Measurements from ENCODE around the gene TNRC18.
"Not testable (repeated sequence)": the region's sequence is repeated elsewhere in the genome, so short reads cannot be mapped to it uniquely, and the experiment has no call there.

DNA sequence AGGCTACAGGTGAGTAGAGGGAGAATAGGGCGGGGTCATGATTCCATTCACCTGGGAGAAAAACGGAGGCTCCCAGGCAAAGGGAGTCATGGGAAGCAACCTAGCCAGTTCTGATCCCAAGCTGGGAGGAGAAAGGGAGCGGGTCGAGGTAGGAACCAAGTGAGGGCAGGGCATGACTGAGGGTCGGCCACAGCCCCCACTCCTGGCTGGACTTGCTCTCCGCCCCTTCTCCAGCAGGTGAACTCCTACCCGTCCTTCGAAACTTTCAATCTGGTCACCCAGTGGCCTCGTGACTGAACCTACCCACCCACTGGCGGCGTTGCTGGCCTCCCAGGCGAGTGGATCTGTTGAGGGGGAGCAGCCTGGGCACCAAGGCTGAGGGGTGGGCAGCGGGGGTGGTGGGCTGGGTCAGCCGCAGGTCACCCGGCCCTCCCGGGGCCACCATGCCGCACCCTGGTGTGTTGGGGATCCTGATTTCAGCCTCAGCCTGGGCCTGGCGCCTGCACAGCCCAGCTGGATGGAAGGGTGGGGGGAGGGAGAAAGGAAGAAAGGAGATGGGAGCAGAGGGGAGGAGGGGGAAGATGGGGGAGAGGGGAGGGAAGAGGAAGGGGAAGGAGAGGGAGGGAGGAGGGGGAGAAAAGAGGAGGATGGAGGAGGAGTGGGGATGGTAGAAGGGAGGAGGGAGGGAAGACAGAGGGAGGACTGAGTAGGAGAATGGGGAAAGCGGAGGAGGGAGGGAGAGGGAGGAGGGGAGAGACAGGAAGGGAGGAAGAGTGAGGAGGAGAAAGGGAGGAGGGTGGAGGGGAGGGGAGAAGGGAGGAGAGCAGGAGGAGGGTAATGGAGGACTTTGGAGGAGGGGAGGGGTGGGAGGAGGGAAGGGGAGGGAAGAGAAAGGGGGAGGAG is 141.8 kb downstream of the TNRC18 start:
- TF ChIP-seq, protein P1, sequence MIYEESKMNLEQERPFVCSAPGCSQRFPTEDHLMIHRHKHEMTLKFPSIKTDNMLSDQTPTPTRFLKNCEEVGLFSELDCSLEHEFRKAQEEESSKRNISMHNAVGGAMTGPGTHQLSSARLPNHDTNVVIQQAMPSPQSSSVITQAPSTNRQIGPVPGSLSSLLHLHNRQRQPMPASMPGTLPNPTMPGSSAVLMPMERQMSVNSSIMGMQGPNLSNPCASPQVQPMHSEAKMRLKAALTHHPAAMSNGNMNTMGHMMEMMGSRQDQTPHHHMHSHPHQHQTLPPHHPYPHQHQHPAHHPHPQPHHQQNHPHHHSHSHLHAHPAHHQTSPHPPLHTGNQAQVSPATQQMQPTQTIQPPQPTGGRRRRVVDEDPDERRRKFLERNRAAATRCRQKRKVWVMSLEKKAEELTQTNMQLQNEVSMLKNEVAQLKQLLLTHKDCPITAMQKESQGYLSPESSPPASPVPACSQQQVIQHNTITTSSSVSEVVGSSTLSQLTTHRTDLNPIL (CRISPR knock-in tag; IDR thresholded peaks at IDR 0.05; ENCODE audit: low read depth) = not testable (repeated sequence)
- TF ChIP-seq, protein P2, sequence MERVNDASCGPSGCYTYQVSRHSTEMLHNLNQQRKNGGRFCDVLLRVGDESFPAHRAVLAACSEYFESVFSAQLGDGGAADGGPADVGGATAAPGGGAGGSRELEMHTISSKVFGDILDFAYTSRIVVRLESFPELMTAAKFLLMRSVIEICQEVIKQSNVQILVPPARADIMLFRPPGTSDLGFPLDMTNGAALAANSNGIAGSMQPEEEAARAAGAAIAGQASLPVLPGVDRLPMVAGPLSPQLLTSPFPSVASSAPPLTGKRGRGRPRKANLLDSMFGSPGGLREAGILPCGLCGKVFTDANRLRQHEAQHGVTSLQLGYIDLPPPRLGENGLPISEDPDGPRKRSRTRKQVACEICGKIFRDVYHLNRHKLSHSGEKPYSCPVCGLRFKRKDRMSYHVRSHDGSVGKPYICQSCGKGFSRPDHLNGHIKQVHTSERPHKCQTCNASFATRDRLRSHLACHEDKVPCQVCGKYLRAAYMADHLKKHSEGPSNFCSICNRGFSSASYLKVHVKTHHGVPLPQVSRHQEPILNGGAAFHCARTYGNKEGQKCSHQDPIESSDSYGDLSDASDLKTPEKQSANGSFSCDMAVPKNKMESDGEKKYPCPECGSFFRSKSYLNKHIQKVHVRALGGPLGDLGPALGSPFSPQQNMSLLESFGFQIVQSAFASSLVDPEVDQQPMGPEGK (CRISPR knock-in tag; IDR thresholded peaks at IDR 0.05; ENCODE audit: borderline replicate concordance) = not testable (repeated sequence)
